SHP77 (cell line): Measurements from ENCODE around the gene SYK.

ENCODE experiments used
- DNase-seq, 2 experiments: peaks; one replicate each; lab custom pipeline; 2025; lab: John Stamatoyannopoulos, UW

The SYK gene

DNA sequence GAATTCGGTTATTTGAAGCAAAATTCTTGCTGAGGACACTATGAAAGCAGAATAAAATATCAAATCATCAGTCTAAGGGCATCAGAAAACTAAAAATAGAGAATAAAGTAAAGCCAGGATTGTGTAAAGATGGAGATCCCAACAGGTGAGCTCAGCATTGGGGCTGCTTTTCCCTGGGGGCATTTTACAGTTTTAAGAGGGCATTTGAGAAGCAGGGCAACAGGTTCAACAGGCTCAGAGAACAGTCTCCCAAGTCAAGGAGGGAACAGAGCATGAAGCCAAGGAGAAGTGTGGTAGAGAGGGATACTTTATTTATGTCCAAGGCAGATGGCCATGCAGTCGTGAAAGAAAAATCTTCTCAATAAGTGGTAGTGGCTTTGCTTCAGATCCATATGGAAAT lies 145.4 kb downstream of the SYK start:
- no peak for DNase-seq
